Liver (tissue), 9 donors: ENCODE data around the gene UGT1A4. TPM values are rescaled to one million over a fixed set of nuclear protein-coding genes. Genes with fewer than 3 reads are reported as not detected.
A peak's percentile ranks its signal among the peaks of the same experiment; 100 is the strongest.

Experiments
- DNase-seq: peaks from one replicate; pipeline ENCODE4 v3.0.0-alpha.2; 2017; ENCODE audit warnings: low spot score
- H3K27ac ChIP-seq, 2 donors: one replicate each; pipeline ENCODE4 v1.7.0; 2013; ENCODE audit warnings: inconsistent platforms in 2 of 2, low read length in 2 of 2, control low read depth in 1 of 2, low read depth in 1 of 2, mild to moderate bottlenecking in 1 of 2
- H3K27me3 ChIP-seq, 4 donors: one replicate each; pipeline versions ENCODE4 v1.6.1 to v1.7.0; 2013; ENCODE audit warnings: low read length in 3 of 4, inconsistent platforms in 1 of 4, mild to moderate bottlenecking in 1 of 4, moderate library complexity in 1 of 4; ENCODE audit not compliant: control insufficient read depth in 4 of 4, insufficient read depth in 4 of 4
- H3K36me3 ChIP-seq, 4 donors: one replicate each; pipeline versions ENCODE4 v1.6.1 to v1.7.0; 2013; ENCODE audit warnings: low read length in 3 of 4, mild to moderate bottlenecking in 3 of 4, low read depth in 1 of 4, moderate library complexity in 1 of 4; ENCODE audit not compliant: control insufficient read depth in 4 of 4, insufficient read depth in 3 of 4
- H3K4me1 ChIP-seq, 4 donors: one replicate each; pipeline versions ENCODE4 v1.6.1 to v1.7.0; 2013; ENCODE audit warnings: low read length in 3 of 4, mild to moderate bottlenecking in 3 of 4, moderate library complexity in 1 of 4; ENCODE audit not compliant: control insufficient read depth in 4 of 4, insufficient read depth in 4 of 4
- H3K4me3 ChIP-seq, 3 donors: one replicate each; pipeline versions ENCODE4 v1.6.1 to v1.7.0; 2013; ENCODE audit warnings: low read length in 3 of 3, control low read depth in 1 of 3, low read depth in 1 of 3, mild to moderate bottlenecking in 1 of 3
- H3K9ac ChIP-seq, 2 donors: one replicate each; pipeline ENCODE4 v1.7.0; 2013; ENCODE audit warnings: low read length in 2 of 2, mild to moderate bottlenecking in 2 of 2, moderate library complexity in 2 of 2, control low read depth in 1 of 2, low read depth in 1 of 2
- H3K9me3 ChIP-seq, 4 donors: one replicate each; pipeline versions ENCODE4 v1.6.1 to v1.7.0; 2013; ENCODE audit warnings: low read length in 3 of 4; ENCODE audit not compliant: control insufficient read depth in 4 of 4
- ATF3 ChIP-seq: IDR thresholded peaks from 2 replicates; pipeline ENCODE4 v1.6.1; 2016; ENCODE audit warnings: antibody characterized with exemption
- EGR1 ChIP-seq, 2 donors: IDR thresholded peaks; 2 replicates each; pipeline ENCODE4 v1.6.1; 2016 to 2018; ENCODE audit warnings: antibody characterized with exemption in 2 of 2, low read depth in 2 of 2
- FOXA1 ChIP-seq: IDR thresholded peaks from 2 replicates; pipeline ENCODE4 v1.6.1; 2016; ENCODE audit warnings: antibody characterized with exemption
- FOXA2 ChIP-seq: IDR thresholded peaks from 2 replicates; pipeline ENCODE4 v1.6.1; 2016; ENCODE audit warnings: antibody characterized with exemption
- GABPA ChIP-seq, 2 donors: IDR thresholded peaks in 1 of 2; conservative IDR thresholded peaks in 1 of 2; 2 replicates each; pipeline ENCODE4 v1.6.1; 2016; ENCODE audit warnings: antibody characterized with exemption in 2 of 2, mild to moderate bottlenecking in 1 of 2, moderate library complexity in 1 of 2
- HNF4A ChIP-seq, 2 donors: conservative IDR thresholded peaks; 2 replicates each; pipeline ENCODE4 v1.6.1; 2016; ENCODE audit warnings: antibody characterized with exemption in 2 of 2, mild to moderate bottlenecking in 2 of 2
- HNF4G ChIP-seq: IDR thresholded peaks from 2 replicates; pipeline ENCODE4 v1.6.1; 2016; ENCODE audit warnings: antibody characterized with exemption
- JUND ChIP-seq, 2 donors: IDR thresholded peaks; 2 replicates each; pipeline ENCODE4 v1.6.1; 2016; ENCODE audit warnings: antibody characterized with exemption in 2 of 2
- MAX ChIP-seq: IDR thresholded peaks from 2 replicates; pipeline ENCODE4 v1.6.1; 2016; ENCODE audit warnings: antibody characterized with exemption
- NR2F2 ChIP-seq: IDR thresholded peaks from 2 replicates; pipeline ENCODE4 v1.6.1; 2016; ENCODE audit warnings: antibody characterized with exemption
- RAD21 ChIP-seq, 2 donors: IDR thresholded peaks; 2 replicates each; pipeline ENCODE4 v1.6.1; 2016; ENCODE audit warnings: antibody characterized with exemption in 2 of 2, mild to moderate bottlenecking in 2 of 2
- RXRA ChIP-seq, 2 donors: IDR thresholded peaks; 2 replicates each; pipeline ENCODE4 v1.6.1; 2017 to 2018; ENCODE audit warnings: antibody characterized with exemption in 2 of 2, mild to moderate bottlenecking in 1 of 2
- SP1 ChIP-seq: IDR thresholded peaks from 2 replicates; pipeline ENCODE4 v1.6.1; 2018; ENCODE audit warnings: antibody characterized with exemption, mild to moderate bottlenecking
- TAF1 ChIP-seq: conservative IDR thresholded peaks from 2 replicates; pipeline ENCODE4 v1.6.1; 2016; ENCODE audit warnings: antibody characterized with exemption, mild to moderate bottlenecking
- YY1 ChIP-seq: IDR thresholded peaks from 2 replicates; pipeline ENCODE4 v1.6.1; 2016; ENCODE audit warnings: antibody characterized with exemption, mild to moderate bottlenecking
- ZBTB33 ChIP-seq: IDR thresholded peaks from 2 replicates; pipeline ENCODE4 v1.6.1; 2016; ENCODE audit warnings: antibody characterized with exemption
- WGBS: extraction: QIAGEN DNeasy Blood & Tissue Kit; methylation state at CpG from one replicate; pipeline ENCODE4 v1.1.7; 2013; 5-methylcytosine and 5-hydroxymethylcytosine counted together
- polyA plus RNA-seq, 2 donors: library from polyadenylated mRNA; stranded (reverse) in 1 of 2; unstranded in 1 of 2; fragments of 200-250 nt in 1 of 2; fragments of >200 nt in 1 of 2; fragmentation: Nextera tagmentation in 1 of 2; extraction: Ambion mirVana in 1 of 2; gene quantifications; one replicate each; pipeline versions ENCODE4 v1.2.1 to v1.2.3, GENCODE V29; 2013 to 2015
- total RNA-seq, 2 donors: library from RNA; depleted of rRNA; stranded (reverse); fragments of >200 nt; gene quantifications; one replicate each; pipeline ENCODE4 v1.2.3, GENCODE V29; 2014
- TF ChIP-seq, protein P1 (sequence below): IDR thresholded peaks from 2 replicates; pipeline ENCODE4 v1.6.1; 2016; ENCODE audit warnings: antibody characterized with exemption, mild to moderate bottlenecking
- TF ChIP-seq, protein P2 (sequence below): fragments of 150-350 bp; IDR thresholded peaks from 2 replicates; pipeline ENCODE4 v1.5.1; 2017; ENCODE audit warnings: improper control_type of control experiment, low read depth, low read length; ENCODE audit not compliant: missing input control
- donor health status: healthy.
- donor health status: healthy.
- donor health status: healthy.
- donor health status: healthy.
- donor health status: healthy.

Gene UGT1A4
- total and polyA plus RNA-seq, 4 donors, result 103 to 446 (median 136) TPM; not detected in 1

DNA sequence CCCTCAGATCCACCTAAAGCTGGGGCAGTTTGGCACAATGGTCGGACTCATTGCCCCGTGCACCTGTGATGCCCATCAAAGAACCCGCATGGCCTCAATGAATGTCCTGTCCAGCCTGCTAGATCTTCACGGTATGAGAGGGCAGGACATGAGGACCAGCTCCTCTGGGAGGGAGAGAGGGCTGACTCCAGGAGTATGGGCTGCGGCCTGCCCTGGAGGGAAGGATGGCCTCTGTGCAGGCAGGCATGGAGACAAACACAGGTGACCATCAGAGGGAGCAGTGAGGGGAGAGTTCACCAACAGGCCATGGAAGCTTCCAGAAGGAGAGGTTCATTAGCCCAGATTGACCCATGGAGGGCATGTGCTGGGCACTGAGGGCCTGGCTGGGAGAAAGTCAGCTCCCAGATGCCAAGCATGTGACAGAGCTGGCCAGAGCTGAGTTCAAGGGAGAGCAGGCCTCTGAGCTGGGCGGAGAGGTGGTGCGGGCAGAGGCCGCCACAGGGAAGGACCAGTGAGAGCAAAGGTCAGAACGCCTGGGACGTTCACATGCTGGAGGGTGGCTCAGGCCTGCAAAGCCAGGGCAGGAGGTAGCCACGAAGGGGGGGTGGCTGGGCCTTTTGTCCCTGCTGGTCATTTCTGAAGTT lies 99.6 kb downstream of the UGT1A4 start:
- H3K9ac ChIP-seq, result no peak overlapping the region
- no peak overlapping the region for H3K4me3 ChIP-seq
- DNase-seq, result no peak
- 58% methylated on average over 11 of the region's 11 CpGs for WGBS
- H3K4me1 ChIP-seq, result peaks cover 6 to 28% (median 16%) of the 10 kb centered on the region in 4 donors
- TF ChIP-seq FOXA2, result no peak
- TF ChIP-seq, protein P1, sequence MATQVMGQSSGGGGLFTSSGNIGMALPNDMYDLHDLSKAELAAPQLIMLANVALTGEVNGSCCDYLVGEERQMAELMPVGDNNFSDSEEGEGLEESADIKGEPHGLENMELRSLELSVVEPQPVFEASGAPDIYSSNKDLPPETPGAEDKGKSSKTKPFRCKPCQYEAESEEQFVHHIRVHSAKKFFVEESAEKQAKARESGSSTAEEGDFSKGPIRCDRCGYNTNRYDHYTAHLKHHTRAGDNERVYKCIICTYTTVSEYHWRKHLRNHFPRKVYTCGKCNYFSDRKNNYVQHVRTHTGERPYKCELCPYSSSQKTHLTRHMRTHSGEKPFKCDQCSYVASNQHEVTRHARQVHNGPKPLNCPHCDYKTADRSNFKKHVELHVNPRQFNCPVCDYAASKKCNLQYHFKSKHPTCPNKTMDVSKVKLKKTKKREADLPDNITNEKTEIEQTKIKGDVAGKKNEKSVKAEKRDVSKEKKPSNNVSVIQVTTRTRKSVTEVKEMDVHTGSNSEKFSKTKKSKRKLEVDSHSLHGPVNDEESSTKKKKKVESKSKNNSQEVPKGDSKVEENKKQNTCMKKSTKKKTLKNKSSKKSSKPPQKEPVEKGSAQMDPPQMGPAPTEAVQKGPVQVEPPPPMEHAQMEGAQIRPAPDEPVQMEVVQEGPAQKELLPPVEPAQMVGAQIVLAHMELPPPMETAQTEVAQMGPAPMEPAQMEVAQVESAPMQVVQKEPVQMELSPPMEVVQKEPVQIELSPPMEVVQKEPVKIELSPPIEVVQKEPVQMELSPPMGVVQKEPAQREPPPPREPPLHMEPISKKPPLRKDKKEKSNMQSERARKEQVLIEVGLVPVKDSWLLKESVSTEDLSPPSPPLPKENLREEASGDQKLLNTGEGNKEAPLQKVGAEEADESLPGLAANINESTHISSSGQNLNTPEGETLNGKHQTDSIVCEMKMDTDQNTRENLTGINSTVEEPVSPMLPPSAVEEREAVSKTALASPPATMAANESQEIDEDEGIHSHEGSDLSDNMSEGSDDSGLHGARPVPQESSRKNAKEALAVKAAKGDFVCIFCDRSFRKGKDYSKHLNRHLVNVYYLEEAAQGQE, result no peak
- TF ChIP-seq JUND (IDR thresholded peaks at IDR 0.05), result no peak
- TF ChIP-seq MAX, result peak; percentile 46
- TF ChIP-seq ZBTB33, result no peak
- TF ChIP-seq SP1, result peak; percentile 75
- TF ChIP-seq HNF4A (conservative IDR thresholded peaks at IDR 0.05), result peak; percentile 69 to 84
- TF ChIP-seq RAD21 (IDR thresholded peaks at IDR 0.05), result peak in 1 of 2 donors; percentile 22
- TF ChIP-seq RXRA (IDR thresholded peaks at IDR 0.05), result peak; percentile 98 to 99
- TF ChIP-seq HNF4G, result peak; percentile 47
- no peak for TF ChIP-seq GABPA (IDR thresholded peaks at IDR 0.05 in 1 of 2, conservative IDR thresholded peaks at IDR 0.05 in 1 of 2)
- TF ChIP-seq, protein P2, sequence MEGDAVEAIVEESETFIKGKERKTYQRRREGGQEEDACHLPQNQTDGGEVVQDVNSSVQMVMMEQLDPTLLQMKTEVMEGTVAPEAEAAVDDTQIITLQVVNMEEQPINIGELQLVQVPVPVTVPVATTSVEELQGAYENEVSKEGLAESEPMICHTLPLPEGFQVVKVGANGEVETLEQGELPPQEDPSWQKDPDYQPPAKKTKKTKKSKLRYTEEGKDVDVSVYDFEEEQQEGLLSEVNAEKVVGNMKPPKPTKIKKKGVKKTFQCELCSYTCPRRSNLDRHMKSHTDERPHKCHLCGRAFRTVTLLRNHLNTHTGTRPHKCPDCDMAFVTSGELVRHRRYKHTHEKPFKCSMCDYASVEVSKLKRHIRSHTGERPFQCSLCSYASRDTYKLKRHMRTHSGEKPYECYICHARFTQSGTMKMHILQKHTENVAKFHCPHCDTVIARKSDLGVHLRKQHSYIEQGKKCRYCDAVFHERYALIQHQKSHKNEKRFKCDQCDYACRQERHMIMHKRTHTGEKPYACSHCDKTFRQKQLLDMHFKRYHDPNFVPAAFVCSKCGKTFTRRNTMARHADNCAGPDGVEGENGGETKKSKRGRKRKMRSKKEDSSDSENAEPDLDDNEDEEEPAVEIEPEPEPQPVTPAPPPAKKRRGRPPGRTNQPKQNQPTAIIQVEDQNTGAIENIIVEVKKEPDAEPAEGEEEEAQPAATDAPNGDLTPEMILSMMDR, result no peak
- no peak for TF ChIP-seq YY1
- no peak for TF ChIP-seq EGR1 (IDR thresholded peaks at IDR 0.05; ENCODE audit: low read depth in 2 of 2)
- no peak for TF ChIP-seq NR2F2
- no peak for TF ChIP-seq ATF3
- no peak for TF ChIP-seq FOXA1
- TF ChIP-seq TAF1, result no peak
- no peaks in the 10 kb centered on the region for H3K36me3 ChIP-seq
- no peaks in the 10 kb centered on the region for H3K9me3 ChIP-seq
- peak overlapping the region; percentile 31 to 56 for H3K27ac ChIP-seq
- H3K27me3 ChIP-seq, result no peaks in the 10 kb centered on the region
